Esophagus squamous epithelium (tissue), 4 donors: ENCODE data around the gene GYG1.

Source experiments
- POLR2A ChIP-seq, 4 donors: fragments of 450-650 bp; IDR thresholded peaks; one replicate each; pipeline ENCODE4 v1.6.1; 2017; ENCODE audit warnings: antibody characterized with exemption in 4 of 4, mild to moderate bottlenecking in 4 of 4, moderate library complexity in 3 of 4
- TF ChIP-seq, protein P1 (sequence below), 6 experiments: fragments of 450-650 bp in 4 of 6; fragments of 200-600 bp in 2 of 6; sonication (generic) in 2 of 6; IDR thresholded peaks; one replicate each; pipeline ENCODE4 v1.5.1; 2016 to 2019; ENCODE audit warnings: antibody characterized with exemption in 6 of 6, mild to moderate bottlenecking in 4 of 6, moderate library complexity in 4 of 6

DNA sequence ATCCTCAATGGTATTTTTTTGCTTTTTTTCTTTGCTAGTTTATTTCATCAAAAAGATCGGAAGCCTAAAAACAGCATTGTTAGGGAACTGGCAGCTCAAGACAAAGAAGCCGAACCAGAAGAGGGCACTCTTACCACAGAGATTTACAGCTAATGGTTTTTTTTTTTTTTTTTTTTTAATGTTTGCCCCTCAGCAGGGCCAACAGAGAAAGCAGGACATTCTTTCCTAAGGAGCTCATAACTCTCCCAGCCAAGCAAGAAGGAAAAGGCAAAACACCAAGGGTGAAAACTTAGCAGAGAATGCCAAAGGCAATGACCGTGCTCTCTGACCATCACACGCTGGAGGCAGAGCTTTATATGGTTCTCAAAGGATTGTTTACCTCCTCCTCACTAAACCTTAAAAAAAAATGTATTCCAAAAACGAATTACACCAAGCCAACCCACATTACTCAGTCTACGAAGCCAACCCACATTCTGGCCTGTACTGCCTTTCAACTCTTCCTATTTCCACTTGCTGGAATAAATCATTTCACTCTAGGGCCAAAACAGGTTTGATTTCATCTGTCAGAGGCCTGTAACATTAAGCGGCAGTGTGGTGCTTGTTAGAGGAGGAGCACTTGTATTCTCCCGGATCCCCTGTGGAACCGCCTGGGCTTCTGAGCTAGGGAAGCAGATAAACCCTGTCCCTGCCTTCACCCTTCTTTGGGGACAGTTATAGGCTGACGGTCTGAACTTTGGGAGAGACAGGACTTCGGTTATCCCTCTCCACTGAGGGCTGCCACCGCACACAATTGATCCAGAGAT, 35.6 kb upstream of the GYG1 start:
- TF ChIP-seq, protein P1, sequence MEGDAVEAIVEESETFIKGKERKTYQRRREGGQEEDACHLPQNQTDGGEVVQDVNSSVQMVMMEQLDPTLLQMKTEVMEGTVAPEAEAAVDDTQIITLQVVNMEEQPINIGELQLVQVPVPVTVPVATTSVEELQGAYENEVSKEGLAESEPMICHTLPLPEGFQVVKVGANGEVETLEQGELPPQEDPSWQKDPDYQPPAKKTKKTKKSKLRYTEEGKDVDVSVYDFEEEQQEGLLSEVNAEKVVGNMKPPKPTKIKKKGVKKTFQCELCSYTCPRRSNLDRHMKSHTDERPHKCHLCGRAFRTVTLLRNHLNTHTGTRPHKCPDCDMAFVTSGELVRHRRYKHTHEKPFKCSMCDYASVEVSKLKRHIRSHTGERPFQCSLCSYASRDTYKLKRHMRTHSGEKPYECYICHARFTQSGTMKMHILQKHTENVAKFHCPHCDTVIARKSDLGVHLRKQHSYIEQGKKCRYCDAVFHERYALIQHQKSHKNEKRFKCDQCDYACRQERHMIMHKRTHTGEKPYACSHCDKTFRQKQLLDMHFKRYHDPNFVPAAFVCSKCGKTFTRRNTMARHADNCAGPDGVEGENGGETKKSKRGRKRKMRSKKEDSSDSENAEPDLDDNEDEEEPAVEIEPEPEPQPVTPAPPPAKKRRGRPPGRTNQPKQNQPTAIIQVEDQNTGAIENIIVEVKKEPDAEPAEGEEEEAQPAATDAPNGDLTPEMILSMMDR (IDR thresholded peaks at IDR 0.05), result peak in 4 of 6 experiments; percentile 40 to 49 (median 46)
- no peak for TF ChIP-seq POLR2A (IDR thresholded peaks at IDR 0.05)
